ENCODE measurements around the gene CYP2C9. TPM values are rescaled to one million over a fixed set of nuclear protein-coding genes. Genes with fewer than 3 reads are reported as not detected.
"Not testable (repeated sequence)": the region's sequence is repeated elsewhere in the genome, so short reads cannot be mapped to it uniquely, and the experiment has no call there.

The CYP2C9 gene
- not detected in 2 replicates for total RNA-seq (ENCODE audit: low replicate concordance)

- Histone ChIP-seq H3K4me3 (no peak within 1 kb of the TSS), H3K27me3 (no peaks in the 10 kb centered on the region)
Measured at GRCh38 chr10:94938383-94938782, at the start of gene CYP2C9. Gene CYP2C9 (plus strand): TSS chr10:94938658. CDS start chr10:94938683, 25 bp downstream.

DNA sequence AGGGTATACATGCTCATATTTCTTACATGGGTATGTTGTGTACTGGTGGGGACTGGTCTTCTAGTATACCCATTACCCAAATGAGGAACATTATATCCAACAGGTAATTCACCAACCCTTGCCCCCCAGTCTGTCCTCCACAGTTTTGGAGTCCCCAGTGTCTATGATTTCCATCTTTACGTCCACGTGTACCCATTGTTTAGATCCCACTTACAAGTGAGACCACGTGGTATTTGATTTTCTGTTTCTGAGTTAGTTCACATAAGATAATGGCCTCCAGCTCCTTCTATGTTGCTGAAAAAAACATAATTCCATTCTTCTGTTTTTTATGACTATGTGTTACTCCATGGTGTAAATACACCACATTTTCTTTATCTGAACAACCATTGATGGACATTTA, 49.3 kb upstream of the CYP2C9 start:
- no peaks in the 10 kb centered on the region for H3K79me2 ChIP-seq (ENCODE audit: low read depth)
- no peak overlapping the region for H3K27ac Mint-ChIP-seq
- H4K20me1 ChIP-seq (ENCODE audit: low read depth), result no peaks in the 10 kb centered on the region
- H3K36me3 ChIP-seq, result no peaks in the 10 kb centered on the region
- DNase-seq (ENCODE audit: low spot score), result no peak
- H3K9me3 Mint-ChIP-seq, result no peaks in the 10 kb centered on the region
- H3K4me1 Mint-ChIP-seq, result no peaks in the 10 kb centered on the region
- TF ChIP-seq EZH2 (IDR thresholded peaks at IDR 0.05) (no peak), EZH2phosphoT487 (IDR thresholded peaks at IDR 0.05) (no peak)
- TF ChIP-seq, protein P1, sequence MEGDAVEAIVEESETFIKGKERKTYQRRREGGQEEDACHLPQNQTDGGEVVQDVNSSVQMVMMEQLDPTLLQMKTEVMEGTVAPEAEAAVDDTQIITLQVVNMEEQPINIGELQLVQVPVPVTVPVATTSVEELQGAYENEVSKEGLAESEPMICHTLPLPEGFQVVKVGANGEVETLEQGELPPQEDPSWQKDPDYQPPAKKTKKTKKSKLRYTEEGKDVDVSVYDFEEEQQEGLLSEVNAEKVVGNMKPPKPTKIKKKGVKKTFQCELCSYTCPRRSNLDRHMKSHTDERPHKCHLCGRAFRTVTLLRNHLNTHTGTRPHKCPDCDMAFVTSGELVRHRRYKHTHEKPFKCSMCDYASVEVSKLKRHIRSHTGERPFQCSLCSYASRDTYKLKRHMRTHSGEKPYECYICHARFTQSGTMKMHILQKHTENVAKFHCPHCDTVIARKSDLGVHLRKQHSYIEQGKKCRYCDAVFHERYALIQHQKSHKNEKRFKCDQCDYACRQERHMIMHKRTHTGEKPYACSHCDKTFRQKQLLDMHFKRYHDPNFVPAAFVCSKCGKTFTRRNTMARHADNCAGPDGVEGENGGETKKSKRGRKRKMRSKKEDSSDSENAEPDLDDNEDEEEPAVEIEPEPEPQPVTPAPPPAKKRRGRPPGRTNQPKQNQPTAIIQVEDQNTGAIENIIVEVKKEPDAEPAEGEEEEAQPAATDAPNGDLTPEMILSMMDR (IDR thresholded peaks at IDR 0.05), result no peak
- no peak overlapping the region for H3K4me3 ChIP-seq
- no peak overlapping the region for H3K9ac ChIP-seq
- H3K36me3 Mint-ChIP-seq, result no peaks in the 10 kb centered on the region
- H3K27me3 Mint-ChIP-seq (ENCODE audit: insufficient read depth, low read depth), result no peaks in the 10 kb centered on the region
- no peak overlapping the region for H3K4me3 Mint-ChIP-seq
- no peak overlapping the region for H3K4me2 ChIP-seq
- no peak overlapping the region for H3K27ac ChIP-seq
- H3F3A ChIP-seq (ENCODE audit: low read depth), result no peaks in the 10 kb centered on the region
- no peak overlapping the region for H2AFZ ChIP-seq (replicated peaks)
- peaks cover 7% of the 10 kb centered on the region for H3K27me3 ChIP-seq
- no peaks in the 10 kb centered on the region for H3K9me3 ChIP-seq (ENCODE audit: low read depth)
- no peaks in the 10 kb centered on the region for H3K4me1 ChIP-seq

More at GRCh38 chr10:94938383-94938782, at the start of gene CYP2C9:
- no peaks in the 10 kb centered on the region for H4K20me1 ChIP-seq (ENCODE audit: low read depth)
- no peaks in the 10 kb centered on the region for H3K4me1 Mint-ChIP-seq
- H3K27ac Mint-ChIP-seq, result no peak within 1 kb of the TSS
- no peak within 1 kb of the TSS for H3K4me2 ChIP-seq
- no peak for TF ChIP-seq EZH2phosphoT487 (IDR thresholded peaks at IDR 0.05)
- TF ChIP-seq, protein P1 (IDR thresholded peaks at IDR 0.05), result no peak
- no peak for TF ChIP-seq EZH2 (IDR thresholded peaks at IDR 0.05)
- no peaks in the 10 kb centered on the region for H3F3A ChIP-seq (ENCODE audit: low read depth)
- H3K27ac ChIP-seq, result no peak within 1 kb of the TSS
- no peaks in the 10 kb centered on the region for H3K36me3 Mint-ChIP-seq
- peaks cover 2% of the 10 kb centered on the region for H3K27me3 Mint-ChIP-seq (ENCODE audit: insufficient read depth, low read depth)
- H3K4me3 Mint-ChIP-seq, result no peak within 1 kb of the TSS
- H3K9me3 ChIP-seq (ENCODE audit: low read depth), result no peaks in the 10 kb centered on the region
- no peaks in the 10 kb centered on the region for H3K4me1 ChIP-seq
- peaks cover 4% of the 10 kb centered on the region for H3K9me3 Mint-ChIP-seq
- no peaks in the 10 kb centered on the region for H3K36me3 ChIP-seq
- H3K9ac ChIP-seq, result no peak within 1 kb of the TSS
- no peaks in the 10 kb centered on the region for H3K79me2 ChIP-seq (ENCODE audit: low read depth)
- DNase-seq (ENCODE audit: low spot score), result no peak
- H2AFZ ChIP-seq (replicated peaks), result no peak within 1 kb of the TSS

DNA sequence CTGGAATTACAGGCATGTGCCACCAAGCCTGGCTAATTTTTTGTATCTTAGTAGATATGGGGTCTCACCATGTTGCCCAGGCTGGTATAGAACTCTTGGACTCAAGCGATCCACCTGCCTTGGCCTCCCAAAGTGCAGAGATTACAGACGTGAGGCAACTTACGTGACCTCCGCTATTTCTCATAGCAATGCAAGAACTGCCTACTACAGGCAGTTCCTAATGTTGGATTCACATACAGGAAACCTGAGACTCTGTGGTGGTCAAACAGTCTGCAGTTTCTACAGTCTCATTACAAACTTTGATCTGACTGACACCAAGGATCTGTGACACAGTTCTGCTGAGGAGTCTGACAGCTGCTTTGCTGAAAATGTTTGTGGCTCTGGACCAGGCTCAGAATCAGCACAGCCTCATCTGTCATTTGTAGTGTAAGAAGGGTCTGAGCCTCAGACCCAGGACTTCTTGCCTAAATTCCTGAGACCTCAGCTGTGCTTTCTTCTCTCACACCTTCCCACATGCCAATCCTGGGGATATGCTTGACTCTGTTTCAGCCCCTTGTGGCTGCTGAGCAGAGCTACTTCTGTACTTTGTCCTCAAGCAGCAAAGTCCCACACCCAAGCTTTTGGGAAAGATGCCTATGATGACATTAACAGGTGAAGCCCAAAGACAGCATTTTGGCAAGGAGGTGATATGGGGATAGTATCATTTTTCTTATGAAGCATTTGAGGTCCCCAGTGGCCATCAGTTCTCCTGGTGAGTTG, 48.0 kb upstream of the CYP2C9 start:
- H3K27ac Mint-ChIP-seq, result no peak overlapping the region
- no peaks in the 10 kb centered on the region for H3K27me3 Mint-ChIP-seq (ENCODE audit: insufficient read depth, low read depth)
- no peak overlapping the region for H3K4me3 Mint-ChIP-seq
- H3K4me1 Mint-ChIP-seq, result no peaks in the 10 kb centered on the region
- H3K27me3 ChIP-seq, result peaks cover 7% of the 10 kb centered on the region
- H3K4me3 ChIP-seq, result no peak overlapping the region
- TF ChIP-seq EZH2phosphoT487 (IDR thresholded peaks at IDR 0.05) (no peak), EZH2 (IDR thresholded peaks at IDR 0.05) (no peak)
- TF ChIP-seq, protein P1 (IDR thresholded peaks at IDR 0.05), result no peak
- H2AFZ ChIP-seq (replicated peaks), result no peak overlapping the region
- H3K79me2 ChIP-seq (ENCODE audit: low read depth), result no peaks in the 10 kb centered on the region
- H3K27ac ChIP-seq, result no peak overlapping the region
- H3K9me3 ChIP-seq (ENCODE audit: low read depth), result no peaks in the 10 kb centered on the region
- H3K9ac ChIP-seq, result no peak overlapping the region
- no peaks in the 10 kb centered on the region for H3K36me3 Mint-ChIP-seq
- H4K20me1 ChIP-seq (ENCODE audit: low read depth), result no peaks in the 10 kb centered on the region
- H3K36me3 ChIP-seq, result no peaks in the 10 kb centered on the region
- no peaks in the 10 kb centered on the region for H3F3A ChIP-seq (ENCODE audit: low read depth)
- no peaks in the 10 kb centered on the region for H3K4me1 ChIP-seq
- no peak for DNase-seq (ENCODE audit: low spot score)
- no peaks in the 10 kb centered on the region for H3K9me3 Mint-ChIP-seq
- H3K4me2 ChIP-seq, result no peak overlapping the region

- H3K9me3 Mint-ChIP-seq, result peaks cover 13% of the 10 kb centered on the region
- DNase-seq (ENCODE audit: low spot score); H3K9ac ChIP-seq; H3K4me1 Mint-ChIP-seq; H3K27ac Mint-ChIP-seq; H3K9me3 ChIP-seq (ENCODE audit: low read depth); H3K4me2 ChIP-seq; H3K79me2 ChIP-seq (ENCODE audit: low read depth); H3F3A ChIP-seq (ENCODE audit: low read depth); H2AFZ ChIP-seq (replicated peaks); H3K36me3 ChIP-seq; H3K27me3 ChIP-seq; H3K36me3 Mint-ChIP-seq; H3K27ac ChIP-seq; H3K4me3 Mint-ChIP-seq; H3K27me3 Mint-ChIP-seq (ENCODE audit: insufficient read depth, low read depth); H3K4me3 ChIP-seq; H4K20me1 ChIP-seq (ENCODE audit: low read depth): not testable (repeated sequence)
- H3K4me1 ChIP-seq, result peaks cover 11% of the 10 kb centered on the region
Measured at GRCh38 chr10:94898414-94898813, 40.0 kb upstream of the CYP2C9 start.

Data from neural progenitor cell (in vitro differentiated cells).